Muscle of leg (tissue), 11 donors: Measurements from ENCODE around the gene RPL26. TPM values are rescaled to one million over a fixed set of nuclear protein-coding genes. Genes with fewer than 3 reads are reported as not detected.
"Not testable (repeated sequence)": the region's sequence is repeated elsewhere in the genome, so short reads cannot be mapped to it uniquely, and the experiment has no call there.

Experiments used
- DNase-seq: peaks from one replicate; pipeline ENCODE4 v3.0.0; 2013
- H3K27ac ChIP-seq: one replicate; pipeline ENCODE4 v1.5.1; 2013; ENCODE audit warnings: mild to moderate bottlenecking, low read length, control low read depth
- H3K27me3 ChIP-seq: one replicate; pipeline ENCODE4 v1.6.1; 2013; ENCODE audit warnings: low read length; ENCODE audit not compliant: control insufficient read depth, insufficient read depth
- H3K36me3 ChIP-seq: one replicate; pipeline ENCODE4 v1.6.1; 2013; ENCODE audit warnings: low read length; ENCODE audit not compliant: control insufficient read depth, insufficient read depth
- H3K4me1 ChIP-seq: one replicate; pipeline ENCODE4 v1.6.1; 2013; ENCODE audit warnings: low read length; ENCODE audit not compliant: control insufficient read depth, insufficient read depth
- H3K4me3 ChIP-seq: one replicate; pipeline ENCODE4 v1.5.1; 2013; ENCODE audit warnings: low read length, control low read depth
- H3K9me3 ChIP-seq: replicated peaks from 2 replicates; pipeline ENCODE4 v1.6.1; 2013; ENCODE audit warnings: low read depth, low read length; ENCODE audit not compliant: control insufficient read depth
- WGBS: methylation state at CpG from one replicate; pipeline ENCODE4 v1.1.5; 2013; ENCODE audit warnings: missing lambda C conversion rate; ENCODE audit not compliant: insufficient coverage; 5-methylcytosine and 5-hydroxymethylcytosine counted together
- polyA plus RNA-seq, 8 donors: library from polyadenylated mRNA; unstranded; fragments of 120-200 nt; gene quantifications; one replicate each; pipeline versions ENCODE4 v1.2.1 to v1.2.3, GENCODE V29; 2013; ENCODE audit warnings: inconsistent platforms in 1 of 8, low replicate concordance in 1 of 8; ENCODE audit not compliant: insufficient read length in 8 of 8, insufficient read depth in 1 of 8
- total RNA-seq: library from RNA; stranded (reverse); fragments of 120-200 nt; gene quantifications from one replicate; pipeline ENCODE4 v1.2.4, GENCODE V29; 2013

Gene RPL26
- total and polyA plus RNA-seq, 9 donors = 2,833 to 7,287 (median 3,243) TPM

DNA sequence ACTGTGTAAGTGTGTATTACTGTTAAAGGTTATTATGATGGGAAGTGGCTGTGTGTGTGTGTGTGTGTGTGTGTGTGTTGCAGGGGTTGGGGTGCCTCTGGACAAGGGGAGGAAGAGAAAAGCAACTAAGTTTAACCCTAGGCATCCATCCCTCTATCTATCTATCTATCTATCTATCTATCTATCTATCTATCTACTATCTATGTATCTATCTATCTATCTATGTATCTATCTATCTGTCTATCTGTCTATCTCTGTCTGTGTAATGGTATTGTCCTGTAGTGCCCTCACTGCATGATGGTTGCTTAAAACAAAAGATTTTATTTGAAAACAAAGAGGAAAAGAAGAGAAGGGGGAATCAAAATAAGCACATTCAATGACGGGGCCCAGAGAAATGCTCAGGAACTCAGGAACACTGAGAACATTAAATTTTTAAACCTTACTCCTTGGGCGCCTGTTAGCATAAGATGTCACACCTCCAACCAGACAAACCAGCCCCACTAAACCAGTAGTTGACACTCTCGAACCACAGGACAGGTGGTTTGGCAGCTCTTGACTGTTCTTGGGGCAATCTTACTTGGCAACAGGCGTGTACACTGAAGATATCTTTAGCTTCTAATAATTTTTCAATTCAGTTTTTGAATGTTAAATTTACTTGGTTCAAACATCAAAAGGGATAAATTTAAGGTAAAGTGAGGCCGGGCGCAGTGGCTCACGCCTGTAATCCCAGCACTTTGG, 5.1 kb upstream of the RPL26 start:
- Histone ChIP-seq H3K36me3 (no peaks in the 10 kb centered on the region), H3K27ac (no peak overlapping the region), H3K27me3 (no peaks in the 10 kb centered on the region), H3K4me3 (no peak overlapping the region), H3K9me3 (no peaks in the 10 kb centered on the region), H3K4me1 (peaks cover 14% of the 10 kb centered on the region)
- 100% methylated on average over 3 of the region's 7 CpGs for WGBS
- no peak for DNase-seq

DNA sequence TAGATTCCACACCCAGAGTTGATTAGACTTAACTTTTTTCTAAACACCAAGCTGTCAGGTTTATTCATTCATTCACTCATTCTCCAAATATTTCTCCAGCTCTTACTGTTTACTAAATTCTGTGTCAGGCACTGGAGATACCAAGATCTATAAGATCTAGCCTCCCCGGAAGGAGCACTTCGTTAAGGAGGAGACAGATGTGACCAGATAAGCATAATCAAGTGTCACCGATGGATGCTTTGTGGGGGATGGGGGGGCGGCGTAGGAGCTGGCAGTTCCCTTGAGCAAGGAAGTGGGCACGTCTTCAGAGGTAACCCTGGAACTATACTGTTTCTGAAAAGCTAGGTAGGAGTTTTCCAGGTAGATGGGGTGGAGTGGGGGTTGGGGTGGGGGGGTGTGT, 3.8 kb upstream of the RPL26 start:
- 75% methylated on average over 6 of the region's 6 CpGs for WGBS

DNA sequence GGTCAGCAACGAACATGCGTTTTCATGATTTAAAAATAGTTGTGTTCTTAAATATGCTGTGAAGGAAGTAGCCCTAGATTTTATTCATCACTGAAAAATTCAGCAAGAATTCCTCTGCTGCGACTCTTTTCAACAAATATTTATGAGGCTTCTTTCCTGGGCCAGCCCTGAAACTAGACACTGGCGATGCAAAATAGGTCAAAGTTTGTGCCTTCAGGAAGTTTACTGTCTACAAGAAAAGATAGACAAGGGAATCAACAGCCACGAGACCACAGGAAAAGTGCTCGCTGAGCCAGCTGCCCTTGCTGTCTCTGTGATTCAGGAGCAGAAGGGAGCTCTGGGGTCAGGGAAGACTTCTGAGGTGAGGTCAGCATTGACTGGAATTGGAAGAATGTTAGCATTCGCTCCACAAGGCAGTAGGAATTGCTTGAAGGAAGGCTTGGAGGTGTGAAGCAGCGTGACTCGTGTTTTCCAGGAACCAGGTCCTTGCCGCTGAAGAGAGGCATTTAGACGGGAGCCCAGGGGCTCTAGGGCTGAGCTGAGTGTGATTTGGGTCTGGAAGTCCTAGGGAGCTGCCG, 1.9 kb upstream of the RPL26 start:
- Histone ChIP-seq H3K4me1 (peaks cover 23% of the 10 kb centered on the region), H3K27ac (no peak overlapping the region), H3K27me3 (no peaks in the 10 kb centered on the region), H3K36me3 (peaks cover 21% of the 10 kb centered on the region), H3K4me3 (no peak overlapping the region), H3K9me3 (no peaks in the 10 kb centered on the region)
- DNase-seq = no peak
- WGBS = 74% methylated on average over 9 of the region's 12 CpGs

More for the DNA sequence above, 3.8 kb upstream of the RPL26 start:
- peaks cover 2% of the 10 kb centered on the region for H3K36me3 ChIP-seq
- H3K27me3 ChIP-seq = no peaks in the 10 kb centered on the region
- DNase-seq = no peak
- no peaks in the 10 kb centered on the region for H3K9me3 ChIP-seq
- no peak overlapping the region for H3K27ac ChIP-seq
- peaks cover 13% of the 10 kb centered on the region for H3K4me1 ChIP-seq
- no peak overlapping the region for H3K4me3 ChIP-seq

DNA sequence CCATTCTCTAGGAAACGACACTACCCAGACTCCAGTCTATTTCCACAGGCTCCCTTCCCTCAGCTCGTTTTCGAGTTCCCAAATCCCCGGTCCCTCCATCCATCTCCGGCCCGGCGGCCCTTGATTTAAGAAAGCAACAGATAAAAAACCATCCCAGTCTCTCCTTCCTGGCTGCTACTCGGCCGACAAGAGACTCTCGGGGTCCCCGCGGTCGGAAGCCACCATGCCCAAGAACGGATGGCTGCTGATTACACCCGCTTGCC, 182 bp downstream of the RPL26 start:
- no peaks in the 10 kb centered on the region for H3K27me3 ChIP-seq
- WGBS = 0% methylated on average over 12 of the region's 15 CpGs
- H3K9me3 ChIP-seq = no peaks in the 10 kb centered on the region
- H3K4me3 ChIP-seq = peak overlapping the region; percentile 94
- no peak for DNase-seq
- H3K4me1 ChIP-seq = peaks cover 23% of the 10 kb centered on the region
- H3K36me3 ChIP-seq = peaks cover 37% of the 10 kb centered on the region
- H3K27ac ChIP-seq = peak overlapping the region; percentile 79

DNA sequence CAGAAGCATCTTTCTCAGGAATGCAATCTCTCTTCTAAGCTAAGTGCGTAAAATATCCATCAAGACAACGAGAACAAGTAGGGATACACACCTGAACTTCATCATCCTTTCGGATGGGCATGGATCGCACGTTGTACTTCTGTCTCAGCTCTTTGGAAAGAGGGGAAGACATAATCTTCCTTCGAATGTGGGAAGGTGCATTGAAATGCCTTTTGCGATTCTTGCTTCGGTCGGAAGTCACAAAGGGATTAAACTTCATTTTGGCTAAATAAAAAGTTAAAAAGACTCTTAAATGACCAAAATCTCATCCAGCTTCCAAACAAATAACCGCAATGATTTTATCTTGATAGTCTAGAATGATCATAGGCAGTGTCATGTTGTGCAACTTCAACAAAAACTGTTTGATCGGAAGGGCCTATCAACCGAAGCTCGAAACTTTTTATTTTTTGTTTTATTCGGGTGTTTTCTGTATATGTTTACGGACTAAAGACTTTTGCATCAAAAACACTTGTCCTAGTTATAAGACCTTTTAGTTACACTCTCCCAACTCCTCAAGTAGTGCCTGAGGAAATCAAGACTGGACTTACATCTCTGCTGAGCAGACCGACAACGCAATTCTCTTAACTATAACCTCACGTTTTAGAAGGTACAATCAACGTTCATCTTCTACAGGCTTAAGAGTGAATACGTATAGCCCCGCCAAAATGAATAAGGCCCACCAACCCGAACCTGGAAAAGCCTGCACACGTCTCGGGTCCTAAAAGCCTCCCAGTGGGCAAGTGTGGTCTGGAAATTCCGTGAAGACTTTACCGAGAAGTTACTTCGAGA, 727 bp downstream of the RPL26 start:
- Histone ChIP-seq H3K4me1 (peaks cover 23% of the 10 kb centered on the region), H3K4me3 (peak overlapping the region; percentile 94), H3K9me3 (no peaks in the 10 kb centered on the region), H3K27ac (peak overlapping the region; percentile 79), H3K27me3 (no peaks in the 10 kb centered on the region), H3K36me3 (peaks cover 40% of the 10 kb centered on the region)
- 0% methylated on average over 2 of the region's 27 CpGs for WGBS
- no peak for DNase-seq

DNA sequence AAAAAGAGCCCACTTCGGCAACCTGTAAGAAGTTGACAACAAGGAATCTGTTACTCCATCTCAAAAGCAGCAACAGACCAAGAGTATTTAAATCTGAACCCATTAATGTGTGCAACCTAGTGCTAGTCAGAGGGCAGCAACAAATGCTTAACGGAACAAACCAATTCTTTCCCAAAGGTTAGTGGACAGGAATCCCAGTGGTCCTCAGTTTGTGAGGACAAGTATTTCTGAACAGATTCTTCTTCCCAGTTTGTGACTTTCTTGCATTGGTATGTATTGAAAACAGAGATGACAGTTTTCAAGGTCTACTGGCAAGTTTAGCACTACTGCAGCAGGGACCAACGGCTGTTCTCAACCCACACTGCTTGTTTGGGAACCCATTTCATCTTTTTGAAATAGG, 2.9 kb downstream of the RPL26 start:
- Histone ChIP-seq H3K27me3 (no peaks in the 10 kb centered on the region), H3K9me3 (no peaks in the 10 kb centered on the region), H3K4me1 (peaks cover 33% of the 10 kb centered on the region), H3K4me3 (no peak overlapping the region), H3K27ac (no peak overlapping the region), H3K36me3 (peaks cover 40% of the 10 kb centered on the region)
- DNase-seq = no peak
- WGBS = no CpG with 5 or more reads among the region's 3 CpGs

DNA sequence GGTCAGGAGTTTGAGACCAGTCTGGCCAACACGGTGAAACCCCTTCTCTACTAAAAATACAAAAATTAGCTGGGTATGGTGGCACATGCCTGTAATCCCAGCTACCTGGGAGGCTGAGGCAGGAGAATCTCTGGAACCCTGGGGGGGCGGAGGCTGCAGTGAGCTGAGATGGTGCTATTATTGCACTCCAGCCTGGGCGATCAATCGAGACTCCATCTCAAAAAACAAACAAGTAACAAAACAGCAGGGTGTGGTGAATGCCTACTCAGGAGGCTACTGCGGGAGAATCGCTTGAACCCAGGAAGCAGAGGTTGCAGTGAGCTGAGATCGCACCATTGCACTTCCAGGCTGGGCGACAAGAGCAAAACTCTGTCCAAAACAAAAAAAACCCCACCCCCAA, 4.9 kb downstream of the RPL26 start:
- not testable (repeated sequence) for H3K4me3 ChIP-seq, H3K27ac ChIP-seq, DNase-seq, H3K9me3 ChIP-seq, H3K27me3 ChIP-seq
- H3K36me3 ChIP-seq = peaks cover 40% of the 10 kb centered on the region
- WGBS = no CpG with 5 or more reads among the region's 8 CpGs
- H3K4me1 ChIP-seq = peaks cover 26% of the 10 kb centered on the region

DNA sequence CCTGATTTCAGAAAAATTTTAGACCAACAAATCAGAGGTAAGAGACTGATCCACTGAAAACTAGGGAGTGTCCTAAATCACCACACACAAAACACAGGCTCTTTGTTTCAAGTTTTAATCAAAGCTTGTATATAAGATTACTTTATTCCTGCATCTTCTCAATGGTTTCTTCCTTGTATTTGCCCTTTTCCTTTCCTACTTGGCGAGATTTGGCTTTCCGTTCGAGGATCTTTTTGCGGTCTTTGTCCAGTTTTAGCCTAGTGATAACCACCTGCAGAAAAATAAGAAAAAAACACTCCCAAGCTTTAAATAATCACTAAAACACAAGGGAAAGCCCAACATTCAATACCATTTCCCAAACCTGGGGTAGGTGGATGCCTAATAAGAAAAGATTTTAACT, 5.6 kb downstream of the RPL26 start:
- peaks cover 28% of the 10 kb centered on the region for H3K4me1 ChIP-seq

DNA sequence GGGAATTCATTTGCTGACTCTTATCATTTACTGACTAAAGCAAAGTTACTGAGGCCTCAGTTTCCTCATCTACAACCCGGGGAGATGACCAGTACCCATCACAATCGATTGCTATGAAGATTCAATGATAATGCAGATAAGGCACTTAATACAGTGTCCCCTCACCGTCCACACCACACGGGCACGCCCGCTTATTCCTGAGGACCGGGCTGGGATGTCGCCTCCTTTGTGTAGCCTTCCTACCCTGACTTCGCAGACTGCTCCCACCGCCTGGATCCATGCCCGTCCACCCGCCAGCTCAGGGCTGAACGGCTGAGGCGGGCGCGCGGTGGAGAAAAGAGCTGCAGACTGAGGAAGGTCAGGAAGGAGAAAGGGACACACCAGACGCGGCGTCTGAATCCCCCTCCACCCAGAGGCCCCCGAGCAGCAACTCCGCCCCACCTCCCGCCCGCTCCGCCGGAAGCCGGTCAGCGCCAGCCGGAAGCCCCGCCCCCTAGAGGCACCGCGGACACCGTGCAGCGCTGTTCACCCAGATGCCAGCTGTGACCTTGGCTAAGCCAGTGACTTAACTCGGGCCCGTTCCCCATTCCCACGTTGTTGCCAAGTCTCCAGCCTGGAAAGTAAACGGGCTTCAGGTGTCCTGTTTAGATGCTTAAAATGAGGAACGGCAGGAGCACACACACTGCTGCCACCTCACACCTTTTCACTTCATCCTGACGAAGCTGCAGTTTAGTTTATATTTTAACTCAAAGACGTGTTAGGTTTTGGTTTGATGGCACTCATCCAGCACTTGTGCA, 6.5 kb downstream of the RPL26 start, which contains the start of gene KRABD2:
KRABD2 (minus strand) TSS at position 434 of the 797 bp plus-strand sequence.
- Histone ChIP-seq H3K27ac (peak within 1 kb of the TSS; percentile 93), H3K9me3 (no peaks in the 10 kb centered on the region), H3K4me3 (peak within 1 kb of the TSS; percentile 88), H3K4me1 (peaks cover 27% of the 10 kb centered on the region), H3K36me3 (peaks cover 42% of the 10 kb centered on the region), H3K27me3 (no peaks in the 10 kb centered on the region)
- DNase-seq = peak; percentile 94
- 0% methylated on average over 17 of the region's 41 CpGs for WGBS

More for the DNA sequence above, 5.6 kb downstream of the RPL26 start:
- Histone ChIP-seq H3K4me3 (no peak overlapping the region), H3K27ac (no peak overlapping the region), H3K36me3 (peaks cover 40% of the 10 kb centered on the region), H3K27me3 (no peaks in the 10 kb centered on the region), H3K9me3 (no peaks in the 10 kb centered on the region)
- WGBS = no CpG with 5 or more reads among the region's 4 CpGs
- no peak for DNase-seq
